Germinal center (tissue), 1 donor: ENCODE measurements around the gene S100P.
"Not testable (repeated sequence)": the region's sequence is repeated elsewhere in the genome, so short reads cannot be mapped to it uniquely, and the experiment has no call there.

ENCODE experiments used
- DNase-seq: peaks from one replicate; pipeline ENCODE4 v3.0.0; 2012; ENCODE audit warnings: mixed read lengths, low spot score

S100P gene

DNA sequence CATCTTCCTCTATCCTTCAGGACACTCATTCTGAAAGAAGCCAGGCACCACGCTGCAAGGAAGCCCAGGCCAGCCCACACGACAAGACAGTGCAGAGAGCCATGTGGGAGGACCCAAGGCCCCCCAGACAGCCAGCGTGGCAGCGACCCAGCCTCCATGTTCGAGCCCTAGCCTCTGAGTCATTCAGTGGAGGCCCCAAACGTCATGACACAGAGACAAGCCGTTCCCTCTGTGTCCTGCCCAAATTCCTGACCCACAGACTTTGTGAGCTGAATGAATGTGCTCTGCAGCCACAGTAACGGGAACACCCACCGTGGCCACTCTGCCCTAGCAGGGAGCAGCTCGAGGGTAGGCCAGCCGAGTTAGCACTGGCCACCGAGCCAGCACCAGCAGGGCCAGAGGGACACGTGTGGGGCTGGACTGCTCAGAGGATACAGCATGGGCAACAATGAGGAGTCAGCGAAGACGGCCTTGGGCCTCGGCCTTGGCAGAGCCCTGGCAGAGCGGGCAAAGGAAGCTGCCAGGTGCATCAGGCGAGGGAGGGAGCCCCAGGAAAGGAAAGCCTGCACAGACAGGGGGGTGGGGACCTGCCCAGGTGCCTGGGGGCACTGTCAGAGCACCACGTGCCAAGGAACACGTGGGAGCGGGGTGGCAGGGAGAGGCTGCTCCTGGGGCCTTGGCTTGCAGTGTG, 30.9 kb downstream of the S100P start:
- no peak for DNase-seq

DNA sequence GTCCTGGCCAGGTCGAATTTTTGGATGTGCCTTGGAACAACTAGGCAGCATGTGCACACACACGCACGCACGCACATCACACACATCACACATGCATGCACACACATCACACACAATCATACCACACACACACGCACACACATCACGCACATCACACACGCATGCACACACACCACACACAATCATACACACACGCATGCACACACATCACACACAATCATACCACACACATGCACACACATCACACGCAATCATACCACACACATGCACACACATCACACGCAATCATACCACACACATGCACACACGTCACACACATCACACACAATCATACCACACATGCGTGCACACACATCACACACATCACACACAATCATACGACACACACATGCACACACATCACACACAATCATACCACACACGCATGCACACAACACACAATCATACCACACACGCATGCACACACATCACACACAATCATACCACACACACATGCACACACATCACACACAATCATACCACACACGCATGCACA, 31.8 kb downstream of the S100P start:
- DNase-seq = not testable (repeated sequence)

DNA sequence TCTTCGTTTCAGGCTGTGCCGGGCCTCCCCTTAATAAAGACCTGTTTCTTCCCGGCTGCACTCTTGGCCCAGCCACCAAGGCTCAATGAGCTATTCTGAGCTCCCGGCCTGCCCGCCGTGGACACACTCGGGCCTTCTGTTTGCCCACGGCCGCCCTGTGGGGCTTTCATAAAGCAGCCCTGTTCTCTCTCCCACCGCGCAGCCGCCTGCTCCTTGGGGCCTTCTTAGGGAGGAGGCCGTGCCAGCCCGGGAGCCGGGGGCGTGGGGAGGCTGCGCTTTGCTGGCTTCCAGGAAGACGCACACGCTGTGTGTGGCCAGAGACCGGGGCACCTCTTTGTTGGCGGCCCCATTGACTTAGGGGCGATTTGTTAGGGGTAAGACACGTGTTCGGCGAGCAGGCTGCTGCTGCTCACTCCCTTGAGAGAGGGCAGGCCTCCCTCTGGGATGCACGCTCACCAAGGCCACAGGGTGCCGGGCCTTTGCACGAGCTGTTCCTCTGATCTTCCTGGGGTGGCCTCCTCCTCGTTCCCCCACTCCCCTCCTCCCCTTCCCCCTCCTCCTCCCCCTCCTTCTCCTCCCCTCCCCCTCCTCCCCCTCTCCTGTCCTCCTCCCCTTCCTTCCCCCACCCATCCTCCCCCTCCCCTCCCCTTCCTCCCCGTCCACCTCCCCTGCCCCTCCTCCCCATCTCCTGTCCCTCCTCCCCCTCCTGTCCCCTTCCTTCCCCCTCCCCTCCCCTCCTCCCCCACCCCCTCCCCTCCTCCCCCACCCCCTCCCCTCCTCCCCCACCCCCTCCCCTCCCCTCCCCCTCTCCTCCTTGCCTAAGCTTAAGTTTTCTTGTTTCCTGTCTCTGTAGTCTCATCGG, 33.6 kb downstream of the S100P start:
- DNase-seq = no peak

DNA sequence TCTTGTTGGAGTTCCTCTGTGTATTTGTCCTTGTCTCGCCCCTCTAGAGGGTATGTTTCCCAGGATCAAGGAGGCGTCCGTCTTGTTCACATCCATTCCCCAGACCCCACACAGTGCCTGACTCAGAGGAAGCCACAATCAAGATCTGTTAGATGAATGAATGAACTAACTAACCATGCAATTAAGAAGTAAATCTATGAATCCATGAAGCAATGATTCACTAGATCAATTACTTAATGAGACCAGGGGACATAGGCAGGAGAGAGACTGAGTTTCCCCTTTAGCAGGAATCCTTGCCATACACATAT, 34.2 kb downstream of the S100P start:
- DNase-seq = no peak

DNA sequence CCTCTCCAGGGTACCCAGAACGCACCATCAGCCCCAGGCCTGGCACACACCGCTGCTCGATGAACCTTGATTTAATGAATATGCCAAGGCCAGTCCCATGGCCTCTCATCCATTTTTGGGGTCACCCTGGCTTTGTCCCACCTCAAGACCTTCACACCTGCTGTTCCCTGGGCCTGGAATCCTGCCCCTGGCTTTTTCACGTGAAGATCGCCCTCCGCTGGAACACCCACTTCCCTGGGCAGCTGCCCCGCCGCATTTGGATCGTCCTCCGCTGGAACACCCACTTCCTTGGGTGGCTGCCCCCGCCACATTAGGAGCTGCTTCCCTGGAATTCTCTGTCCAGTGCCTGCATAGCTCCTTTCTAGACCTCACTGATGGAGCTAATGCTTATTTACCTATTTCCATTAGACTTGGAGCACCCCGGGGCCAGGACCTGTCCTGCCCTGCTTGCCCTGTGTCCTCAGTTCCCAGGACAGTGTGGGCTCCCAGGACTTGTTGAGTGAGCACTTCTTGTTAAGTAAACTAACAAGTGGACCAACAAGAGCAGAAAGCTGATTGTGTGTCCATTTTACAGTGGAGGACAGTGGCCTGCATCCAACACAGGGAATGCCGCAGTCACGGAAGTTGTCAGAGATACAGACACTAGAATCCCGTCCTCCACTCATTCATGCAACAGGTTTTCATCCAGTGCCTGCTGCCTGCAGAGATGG, 34.8 kb downstream of the S100P start:
- no peak for DNase-seq

DNA sequence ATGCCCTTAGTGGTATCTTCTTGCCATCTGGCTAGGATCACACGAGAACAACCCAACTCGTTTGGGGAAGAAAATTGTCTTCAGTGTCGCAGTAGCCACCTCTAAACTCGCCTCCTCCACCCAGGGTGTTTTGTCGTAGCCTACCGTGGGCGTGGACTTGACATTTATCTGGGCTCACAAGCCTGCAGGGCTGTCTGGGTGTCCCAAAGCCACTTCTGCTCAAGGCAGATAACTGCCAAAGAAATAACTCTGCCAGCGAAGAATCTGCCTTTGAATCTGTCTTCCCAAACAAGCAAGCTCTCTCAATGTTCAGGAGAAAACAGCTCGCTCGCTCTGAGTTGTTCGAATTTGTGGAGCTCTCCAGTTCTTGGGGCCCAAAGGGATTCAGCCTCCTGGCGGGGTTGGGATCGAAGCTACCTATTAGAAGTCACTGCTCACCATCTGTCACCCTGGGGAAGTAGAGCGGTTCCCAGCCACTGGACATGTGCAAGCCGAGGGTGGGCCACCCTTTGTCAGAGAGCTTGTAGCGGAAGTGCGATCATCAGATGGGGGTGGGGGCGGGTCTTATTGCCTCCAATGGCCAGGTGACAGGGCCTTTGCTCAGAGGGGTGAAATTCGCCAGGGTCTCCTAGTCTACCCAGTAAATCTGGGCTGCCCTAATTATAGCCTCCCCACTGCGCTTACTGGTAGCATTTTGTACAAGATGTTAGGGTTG, 37.1 kb downstream of the S100P start:
- DNase-seq = no peak

DNA sequence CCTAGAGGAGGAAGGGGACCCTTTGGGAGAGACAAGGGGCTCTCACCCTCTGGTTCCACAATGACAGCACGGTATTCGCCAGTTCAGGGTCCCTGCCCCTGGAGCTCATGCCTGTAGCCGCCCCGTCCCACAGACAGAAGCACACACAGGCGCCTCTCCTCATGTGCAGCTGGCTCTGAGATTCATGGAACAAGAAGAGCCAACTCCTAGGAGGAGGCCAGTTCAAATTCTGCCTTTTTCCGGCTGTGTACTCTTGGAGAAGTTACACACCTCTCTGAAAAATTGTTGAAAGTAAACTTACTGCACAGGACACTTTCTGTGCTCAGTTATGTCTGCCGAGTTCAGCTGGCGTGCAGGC, 37.6 kb downstream of the S100P start:
- no peak for DNase-seq

DNA sequence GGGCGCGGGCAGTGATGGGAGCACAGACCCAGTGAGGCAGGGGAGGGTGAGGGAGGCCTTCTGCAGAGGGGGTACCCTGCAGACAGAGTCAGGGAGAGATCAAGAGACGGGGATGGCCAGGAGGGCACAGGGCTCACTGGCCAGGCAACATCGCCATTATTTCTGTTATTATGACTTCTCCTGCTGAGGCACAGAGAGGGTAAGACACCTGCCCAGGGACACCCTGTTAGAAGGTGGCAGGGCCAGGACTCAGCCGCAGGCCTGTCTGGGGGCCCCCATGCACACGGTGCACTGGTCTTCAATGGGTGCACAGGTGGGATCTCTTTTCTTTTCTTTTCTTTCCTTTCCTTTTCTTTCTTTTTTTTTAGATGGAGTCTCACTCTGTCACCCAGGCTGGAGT, 38.1 kb downstream of the S100P start:
- DNase-seq = no peak

DNA sequence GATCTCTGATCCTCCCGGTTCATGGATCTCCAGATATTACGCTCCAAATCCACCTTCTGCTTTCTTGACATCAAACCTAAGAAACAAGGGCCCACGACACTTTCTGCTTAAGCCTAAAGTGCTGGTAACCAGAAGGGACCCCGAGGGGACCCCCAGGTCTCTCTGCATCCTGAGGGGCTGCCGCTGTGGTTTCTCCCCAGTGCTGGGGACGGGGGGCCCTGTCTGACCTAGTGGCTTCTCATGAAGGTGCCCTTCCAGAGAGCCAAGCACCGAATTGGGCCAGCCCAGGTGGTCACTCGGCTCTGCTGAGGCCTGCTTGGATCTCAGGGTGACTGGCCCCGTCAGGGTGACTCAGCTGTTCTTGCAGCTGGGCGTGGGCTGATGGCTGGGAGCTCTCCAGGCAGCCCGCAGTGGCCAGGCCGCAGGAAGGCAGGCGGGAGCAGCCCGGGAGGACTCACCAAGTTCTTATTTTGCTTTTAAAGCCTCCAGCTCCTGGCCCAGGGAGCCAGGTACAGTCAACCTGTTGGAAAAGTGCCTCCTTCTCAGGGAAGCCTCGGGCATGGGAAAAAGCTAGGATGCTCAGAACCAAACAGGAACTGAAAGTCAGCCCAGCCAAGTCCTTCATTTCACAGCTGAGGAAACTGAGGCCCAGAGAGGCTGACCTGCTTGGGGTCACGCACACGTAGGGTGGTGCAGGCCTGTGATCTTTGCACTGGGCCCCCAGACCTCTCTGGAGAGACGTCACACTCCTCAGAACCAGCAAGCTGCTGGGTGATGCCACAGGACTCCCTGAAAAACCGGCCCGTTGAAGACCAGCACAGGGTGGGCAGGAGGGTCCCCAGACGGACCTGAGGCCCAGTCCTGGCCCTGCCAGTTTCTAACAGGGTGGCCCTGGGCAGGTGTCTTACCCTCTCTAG, 39.0 kb downstream of the S100P start:
- DNase-seq = no peak

DNA sequence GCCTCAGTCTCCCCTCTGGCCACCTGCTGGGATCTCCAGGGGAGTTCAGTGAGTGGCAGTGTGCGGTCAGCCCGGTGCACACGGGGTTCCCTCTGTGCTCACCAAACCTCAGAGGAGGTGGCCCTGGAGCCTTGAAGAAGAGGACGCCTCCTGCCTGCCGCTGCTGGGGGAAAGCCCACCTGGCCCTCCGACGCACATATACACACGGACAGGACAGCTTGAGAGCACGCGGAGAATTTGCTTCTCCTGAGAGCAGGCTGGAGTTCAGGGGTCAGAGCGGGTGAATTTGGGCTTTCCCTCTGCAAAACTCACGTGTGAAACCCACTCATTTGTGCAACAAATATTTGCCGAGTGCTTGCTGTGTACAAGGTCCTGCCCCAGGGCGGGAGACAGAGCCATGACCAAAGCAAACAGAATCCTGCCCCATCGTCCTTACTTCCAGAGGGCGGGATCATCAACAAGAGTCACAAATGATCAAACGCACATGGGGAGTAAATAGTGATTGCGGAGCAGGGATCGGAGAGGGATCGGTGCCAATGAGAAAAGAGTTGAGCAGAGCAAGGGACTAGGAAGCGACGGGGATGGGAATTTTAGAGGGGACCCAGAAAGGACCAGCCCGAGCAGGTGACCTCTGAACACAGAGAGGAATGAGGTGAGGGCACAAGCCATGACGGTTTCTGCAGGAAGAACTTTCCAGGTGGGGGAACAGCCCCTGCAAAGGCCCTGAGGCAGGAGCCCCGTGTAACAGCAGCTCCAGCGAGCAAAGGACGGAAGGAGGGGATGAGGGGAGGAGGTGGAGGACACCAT, 39.9 kb downstream of the S100P start:
- DNase-seq = no peak

DNA sequence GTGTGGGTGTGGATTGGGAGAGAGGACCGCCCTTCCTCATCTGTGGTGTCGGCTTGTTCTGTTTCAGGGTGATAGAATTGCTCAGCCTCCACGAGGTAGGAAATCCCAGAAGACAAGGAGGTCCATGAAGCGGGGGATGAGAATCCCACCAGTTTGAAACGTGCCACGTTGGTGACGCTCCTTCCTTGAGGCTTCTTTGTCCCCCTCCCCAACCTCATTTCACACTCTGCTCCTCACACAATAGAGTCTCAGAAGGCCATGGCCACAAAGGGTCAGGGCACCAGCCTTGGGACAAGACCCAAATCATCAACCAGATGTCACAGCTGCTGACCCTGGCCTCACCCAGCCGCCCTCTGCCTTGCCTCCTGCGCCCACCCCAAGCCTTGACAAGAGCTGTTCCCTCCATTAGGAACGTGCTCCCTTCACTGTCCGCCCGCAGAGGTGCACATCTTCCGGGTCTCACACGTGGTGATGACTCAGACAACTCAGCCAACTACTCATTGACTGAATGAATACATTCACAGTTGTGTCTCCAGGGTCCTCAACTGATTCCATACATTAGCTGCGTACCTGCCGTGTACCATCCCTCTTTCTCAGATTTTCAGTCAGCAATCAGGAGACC, 40.6 kb downstream of the S100P start:
- DNase-seq = no peak

DNA sequence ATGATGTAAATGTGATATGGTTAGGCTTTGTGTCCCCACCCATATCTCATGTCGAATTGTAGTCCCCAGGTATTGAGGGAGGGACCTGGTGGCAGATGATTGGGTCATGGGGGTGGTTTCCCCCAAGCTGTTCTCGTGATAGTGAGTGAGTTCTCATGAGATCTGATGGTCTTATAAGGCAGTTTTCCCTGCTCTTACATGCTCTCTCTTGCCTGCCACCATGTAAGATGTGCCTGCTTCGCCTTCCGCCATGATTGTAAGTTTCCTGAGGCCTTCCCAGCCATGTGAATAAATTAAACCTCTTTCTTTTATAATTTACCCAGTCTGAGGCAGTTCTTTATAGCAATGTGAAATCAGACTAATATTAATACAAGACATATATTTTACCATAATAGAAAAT, 46.2 kb downstream of the S100P start:
- no peak for DNase-seq

DNA sequence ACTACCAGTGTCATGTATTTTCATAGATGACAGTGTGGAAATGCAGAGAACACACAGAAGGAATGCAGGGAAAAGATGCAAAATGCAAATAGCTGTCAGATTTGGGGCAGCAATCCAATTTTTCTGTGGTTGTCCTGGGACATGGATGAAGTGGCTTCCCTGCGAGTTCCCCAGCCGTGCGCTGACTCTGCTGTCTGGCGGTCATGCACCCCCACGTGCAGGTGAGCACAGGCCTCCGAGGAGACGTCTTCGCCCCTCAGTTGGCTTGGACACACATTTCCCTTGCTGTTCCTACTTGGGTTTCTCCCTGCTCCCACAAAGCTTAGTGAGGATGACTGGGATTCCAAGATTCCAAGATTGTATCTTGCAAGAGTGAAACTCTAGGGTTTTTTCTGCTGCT, 46.7 kb downstream of the S100P start:
- no peak for DNase-seq

DNA sequence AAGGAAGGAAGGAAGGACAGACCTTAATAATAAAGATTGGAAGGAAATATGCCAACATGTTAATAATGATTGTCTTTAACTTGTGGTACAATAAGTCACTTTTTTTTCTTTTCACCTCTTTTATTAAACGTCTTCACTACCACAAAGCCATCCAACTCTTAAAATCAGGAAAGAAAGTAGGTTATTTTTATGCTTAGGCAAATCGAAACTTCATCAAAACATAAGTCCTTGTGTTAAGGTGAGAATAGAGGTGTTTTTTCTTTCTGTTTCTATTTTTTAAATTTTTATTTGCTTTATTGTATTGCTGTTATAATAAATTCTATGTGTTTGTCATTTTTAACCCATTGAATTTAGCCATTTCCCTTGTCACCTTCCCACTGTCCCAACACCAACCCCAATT, 48.8 kb downstream of the S100P start:
- no peak for DNase-seq

DNA sequence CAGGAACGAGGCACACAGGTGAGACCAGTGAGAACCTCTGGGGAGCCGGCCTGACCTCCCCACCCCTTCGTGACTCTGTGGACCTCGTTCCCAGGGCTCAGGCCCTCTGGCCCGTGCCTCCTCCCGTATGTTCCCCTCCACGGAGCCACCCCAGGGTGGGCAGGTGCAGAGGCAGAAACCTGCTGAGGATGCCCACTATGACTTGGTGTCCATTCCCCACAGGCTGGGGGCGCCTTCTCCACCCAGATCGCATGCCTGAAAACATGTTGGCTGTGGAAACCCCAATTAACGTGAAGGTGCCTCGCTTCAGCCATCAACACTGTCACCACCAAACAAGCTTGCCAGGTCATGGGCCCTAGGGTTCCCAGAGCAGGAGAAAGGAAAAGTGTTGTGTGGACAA, 49.3 kb downstream of the S100P start:
- DNase-seq = no peak
